Activated CD4-positive, alpha-beta T cell treated with anti-CD3 and anti-CD28 coated beads for 36 hours (primary cell): ENCODE results near the gene HSPB1. TPM values are rescaled to one million over a fixed set of nuclear protein-coding genes. Genes with fewer than 3 reads are reported as not detected.
"Not testable (repeated sequence)": the region's sequence is repeated elsewhere in the genome, so short reads cannot be mapped to it uniquely, and the experiment has no call there.

ENCODE experiments used
- ATAC-seq: fragments of 200-7000 bp; cut with Tn5 transposase; one replicate; pipeline ENCODE4 v1.10.0; 2021; ENCODE audit warnings: mild to moderate bottlenecking, moderate library complexity
- CTCF ChIA-PET: fragments of 350-600 bp; sonication (Branson Sonifier 250); formaldehyde crosslinking; loops from one replicate; lab custom pipeline; 2021; ENCODE audit warnings: antibody characterized with exemption; lab: Charles Lee
- POLR2A ChIA-PET: fragments of 350-600 bp; sonication (Branson Sonifier 250); formaldehyde crosslinking; loops from one replicate; lab custom pipeline; 2021; ENCODE audit warnings: antibody characterized with exemption, inconsistent platforms; lab: Charles Lee
- DNase-seq: peaks from one replicate; pipeline ENCODE4 v3.0.0-alpha.2; 2020
- H3K27ac Mint-ChIP-seq: one replicate; pipeline ENCODE4 v1.8.0; 2021; ENCODE audit warnings: mixed read lengths
- H3K27me3 Mint-ChIP-seq: one replicate; pipeline ENCODE4 v1.8.0; 2021; ENCODE audit warnings: mixed read lengths
- H3K36me3 Mint-ChIP-seq: one replicate; pipeline ENCODE4 v1.8.0; 2021; ENCODE audit warnings: low read depth, mixed read lengths
- H3K4me1 Mint-ChIP-seq: one replicate; pipeline ENCODE4 v1.8.0; 2021; ENCODE audit warnings: mixed read lengths
- H3K4me3 Mint-ChIP-seq: one replicate; pipeline ENCODE4 v1.8.0; 2021; ENCODE audit warnings: mild to moderate bottlenecking, moderate library complexity, mixed read lengths
- H3K9me3 Mint-ChIP-seq: one replicate; pipeline ENCODE4 v1.8.0; 2021; ENCODE audit warnings: low read depth, mixed read lengths
- intact Hi-C, 2 experiments: fragments of 100-400 bp; cut with DNase I in 1 of 2; cut with micrococcal nuclease in 1 of 2; formaldehyde crosslinking; loops; one replicate each; pipeline versions ENCODE4 v1.14.2 to v1.15.1; 2022 to 2024; cut with DNase I, micrococcal nuclease
- total RNA-seq, 2 experiments: library from RNA; stranded (reverse); gene quantifications; one replicate each; pipeline ENCODE4 v1.2.3, GENCODE V29; 2021

HSPB1 gene
- total RNA-seq, 2 experiments from 2014 or later = 71.1 to 127 TPM

DNA sequence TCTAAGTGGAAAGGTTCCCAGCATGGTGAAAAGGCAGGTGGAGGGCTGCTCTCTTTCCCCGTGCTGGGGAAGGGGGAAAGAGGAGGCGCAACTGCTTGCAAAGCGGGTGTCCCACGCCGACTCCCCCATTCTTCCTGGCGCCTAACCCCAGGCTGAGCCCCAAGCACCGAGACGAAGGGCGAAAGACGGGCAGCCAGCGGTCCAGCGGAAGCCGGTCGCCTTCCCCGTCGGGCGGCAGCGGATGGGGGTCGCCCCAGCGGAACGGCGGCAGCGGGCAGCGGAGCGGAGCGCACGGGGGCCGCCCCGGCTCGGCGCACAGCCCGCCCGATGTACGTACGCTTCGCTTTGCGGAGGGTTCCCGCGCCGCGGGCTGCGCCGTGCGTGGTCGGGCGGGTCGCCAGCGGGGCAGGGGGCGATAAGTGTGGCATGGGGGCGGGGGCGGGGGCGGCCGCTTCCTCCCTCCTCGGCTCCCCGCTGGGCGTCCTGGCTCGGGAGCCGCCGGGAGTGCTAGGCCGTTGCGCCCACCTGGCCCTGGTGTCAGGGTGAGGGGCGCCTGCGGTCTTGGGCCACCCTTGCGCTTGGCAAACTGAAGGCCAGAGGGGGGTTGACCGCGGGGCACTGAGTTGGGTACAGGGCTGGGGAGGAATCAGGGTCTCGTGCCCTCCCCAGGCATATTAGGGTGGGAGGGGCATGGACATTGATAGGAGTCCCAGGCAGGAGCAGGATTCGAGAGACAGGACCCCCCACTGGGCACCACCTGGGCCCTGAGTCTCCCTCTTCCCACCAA, 35.2 kb upstream of the HSPB1 start:
- peaks cover 21% of the 10 kb centered on the region for H3K27me3 Mint-ChIP-seq
- no peaks in the 10 kb centered on the region for H3K36me3 Mint-ChIP-seq
- CTCF ChIA-PET = no interaction called here
- no peak overlapping the region for H3K4me3 Mint-ChIP-seq
- ATAC-seq (no peak), DNase-seq (peak; percentile 36)
- POLR2A ChIA-PET = no interaction called here
- H3K27ac Mint-ChIP-seq = no peak overlapping the region
- peaks cover 5% of the 10 kb centered on the region for H3K4me1 Mint-ChIP-seq
- H3K9me3 Mint-ChIP-seq = no peaks in the 10 kb centered on the region
- intact Hi-C loops = no loop called here

GRCh38 chr7:76267894-76268183, 34.6 kb upstream of the HSPB1 start:
- H3K27ac Mint-ChIP-seq = no peak overlapping the region
- no peak overlapping the region for H3K4me3 Mint-ChIP-seq
- no peak for ATAC-seq

GRCh38 chr7:76268376-76268775, 34.1 kb upstream of the HSPB1 start:
- H3K27me3 Mint-ChIP-seq = peaks cover 18% of the 10 kb centered on the region
- POLR2A ChIA-PET = no interaction called here
- CTCF ChIA-PET = interaction anchor here (0.6 to 1.4 kb wide), 4 partner anchors 34 to 256 kb away, joined by 3 to 5 read pairs (median 3); partner anchors contain the start of gene HSPB1
- no peak overlapping the region for H3K27ac Mint-ChIP-seq
- ATAC-seq = no peak
- peaks cover 13% of the 10 kb centered on the region for H3K4me1 Mint-ChIP-seq
- H3K36me3 Mint-ChIP-seq = no peaks in the 10 kb centered on the region
- no peak overlapping the region for H3K4me3 Mint-ChIP-seq
- no peak for DNase-seq
- H3K9me3 Mint-ChIP-seq = no peaks in the 10 kb centered on the region
- intact Hi-C loops = no loop called here

More at GRCh38 chr7:76267894-76268183, 34.6 kb upstream of the HSPB1 start:
- POLR2A ChIA-PET = no interaction called here
- Mint-ChIP-seq H3K9me3 (no peaks in the 10 kb centered on the region), H3K4me1 (peaks cover 8% of the 10 kb centered on the region), H3K36me3 (no peaks in the 10 kb centered on the region), H3K27me3 (peaks cover 21% of the 10 kb centered on the region)
- no peak for DNase-seq
- intact Hi-C loops = no loop called here
- CTCF ChIA-PET = interaction anchor here (1.4 kb wide), 1 partner anchor 46 kb away, joined by 5 read pairs; no protein-coding TSS in a partner anchor

DNA sequence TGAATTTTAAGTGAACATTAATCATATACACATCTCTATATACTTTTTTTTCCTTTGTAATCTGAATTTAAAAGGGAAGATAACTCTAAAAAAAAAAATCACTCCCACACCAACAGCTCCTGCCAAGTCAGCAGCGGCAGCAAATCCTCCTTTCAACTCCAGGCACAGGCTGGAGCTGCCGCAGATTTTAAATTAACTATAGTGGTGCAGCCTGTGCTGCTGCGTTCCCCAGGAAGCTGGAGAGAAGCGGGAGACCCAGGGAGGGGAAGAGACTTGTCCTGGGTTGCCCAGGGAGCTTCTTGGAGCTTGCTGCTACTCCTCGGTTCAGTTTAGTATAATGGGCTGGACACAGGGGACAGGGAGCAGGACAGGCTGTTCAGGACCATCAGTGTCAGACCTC, 32.6 kb upstream of the HSPB1 start:
- CTCF ChIA-PET = interaction anchor here (0.7 to 1.7 kb wide), 4 partner anchors 8 to 612 kb away, joined by 3 to 11 read pairs (median 4); no protein-coding TSS in a partner anchor
- no peak for DNase-seq
- Mint-ChIP-seq H3K27ac (no peak overlapping the region), H3K4me1 (peaks cover 20% of the 10 kb centered on the region), H3K9me3 (no peaks in the 10 kb centered on the region), H3K4me3 (no peak overlapping the region), H3K36me3 (no peaks in the 10 kb centered on the region), H3K27me3 (peaks cover 22% of the 10 kb centered on the region)
- intact Hi-C loops = loop anchor here in 1 of 2 experiments (5.0 kb wide), 1 partner anchor 42 kb away; no protein-coding TSS in a partner anchor
- no peak for ATAC-seq
- POLR2A ChIA-PET = no interaction called here

DNA sequence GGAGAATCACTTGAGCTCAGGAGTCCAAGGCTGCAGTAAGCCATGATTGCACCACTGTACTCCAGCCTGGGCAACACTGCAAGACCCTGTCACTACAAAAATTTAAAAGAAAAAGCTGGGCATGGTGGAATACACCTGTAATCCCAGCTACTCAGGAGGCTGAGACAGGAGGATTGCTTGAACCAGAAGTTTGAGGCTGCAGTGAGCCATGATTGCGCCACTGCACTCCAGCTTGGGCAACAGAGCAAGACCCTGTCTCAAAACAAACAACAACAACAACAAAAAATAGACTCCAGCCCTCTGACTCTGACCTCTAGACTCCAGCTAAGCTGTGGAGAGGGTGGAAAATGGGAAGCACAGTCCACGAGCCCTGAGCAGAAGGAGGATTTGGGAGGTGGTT, 31.1 kb upstream of the HSPB1 start:
- Mint-ChIP-seq H3K4me1 (peaks cover 20% of the 10 kb centered on the region), H3K27me3 (peaks cover 21% of the 10 kb centered on the region)
- CTCF ChIA-PET = interaction anchor here (0.5 to 1.7 kb wide), 4 partner anchors 9 to 93 kb away, joined by 3 to 11 read pairs (median 6); no protein-coding TSS in a partner anchor
- H3K9me3 Mint-ChIP-seq, H3K27ac Mint-ChIP-seq, DNase-seq, H3K4me3 Mint-ChIP-seq, ATAC-seq, POLR2A ChIA-PET, H3K36me3 Mint-ChIP-seq: not testable (repeated sequence)
- intact Hi-C loops = loop anchor here in 1 of 2 experiments (5.0 kb wide), 1 partner anchor 41 kb away; no protein-coding TSS in a partner anchor

DNA sequence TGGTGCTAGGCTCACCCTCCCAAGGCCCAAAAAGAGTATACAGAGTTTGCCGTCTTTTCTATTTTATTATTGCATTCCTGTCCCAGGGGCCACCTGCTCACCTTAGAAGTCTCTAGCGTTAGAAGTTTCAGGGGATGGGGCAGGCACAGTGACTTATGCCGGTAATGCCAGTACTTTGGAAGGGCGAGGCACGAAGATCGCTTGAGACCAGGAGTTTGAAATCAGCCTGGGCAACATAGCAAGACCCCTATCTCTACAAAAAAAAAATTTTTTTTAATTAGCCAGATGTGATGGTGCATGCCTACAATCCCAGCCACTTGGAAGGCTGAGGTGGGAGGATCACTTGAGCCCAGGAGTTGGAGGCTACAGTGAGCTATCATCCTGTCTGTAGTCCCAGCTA, 30.3 kb upstream of the HSPB1 start:
- Mint-ChIP-seq H3K4me3 (no peak overlapping the region), H3K4me1 (peaks cover 20% of the 10 kb centered on the region), H3K27ac (no peak overlapping the region), H3K36me3 (no peaks in the 10 kb centered on the region), H3K27me3 (peaks cover 21% of the 10 kb centered on the region), H3K9me3 (no peaks in the 10 kb centered on the region)
- DNase-seq = no peak
- CTCF ChIA-PET = interaction anchor here (0.5 kb wide), 1 partner anchor 91 kb away, joined by 3 read pairs; no protein-coding TSS in a partner anchor
- POLR2A ChIA-PET = no interaction called here
- ATAC-seq = no peak
- intact Hi-C loops = loop anchor here in 1 of 2 experiments (5.0 kb wide), 1 partner anchor 40 kb away; no protein-coding TSS in a partner anchor

DNA sequence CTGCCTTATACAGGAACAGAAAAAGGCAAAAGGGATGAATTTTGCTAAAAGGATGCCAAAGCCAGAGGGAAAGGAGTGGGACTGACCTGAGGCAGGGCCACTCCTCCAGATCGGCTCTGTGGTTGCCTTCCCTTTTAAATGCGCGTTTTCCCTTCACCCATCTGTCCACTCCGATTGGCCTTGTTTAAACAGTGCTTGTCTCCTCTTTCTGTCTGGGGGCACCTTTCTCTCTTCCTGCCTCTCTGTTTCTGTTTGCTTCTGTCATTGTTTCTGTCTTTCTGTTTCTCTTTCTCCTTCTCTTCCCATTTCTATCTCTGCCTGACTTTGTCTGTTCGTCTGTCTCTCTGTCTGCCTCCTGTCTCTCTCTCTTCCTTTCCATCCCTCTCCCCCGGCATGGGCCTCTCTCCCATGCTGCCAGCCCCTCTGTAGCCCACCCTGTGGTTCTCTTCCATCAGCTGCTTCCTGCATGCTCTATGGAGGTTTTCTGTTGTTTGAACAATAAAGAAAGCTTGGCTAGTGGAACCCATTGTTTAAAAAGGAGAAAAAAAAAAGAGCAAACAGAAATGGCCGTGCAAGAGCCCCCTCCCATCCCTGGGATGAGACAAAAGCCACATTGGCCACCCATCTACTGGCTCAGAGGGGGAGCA, 29.5 kb upstream of the HSPB1 start:
- intact Hi-C loops = loop anchor here in 1 of 2 experiments (5.0 kb wide), 1 partner anchor 39 kb away; no protein-coding TSS in a partner anchor
- H3K4me3 Mint-ChIP-seq = peak overlapping the region; percentile 4
- DNase-seq (no peak), ATAC-seq (peak; percentile 60)
- H3K27ac Mint-ChIP-seq = peak overlapping the region; percentile 22
- POLR2A ChIA-PET = no interaction called here
- H3K9me3 Mint-ChIP-seq = no peaks in the 10 kb centered on the region
- H3K36me3 Mint-ChIP-seq = no peaks in the 10 kb centered on the region
- CTCF ChIA-PET = interaction anchor here (0.8 to 2.0 kb wide), 3 partner anchors 10 to 41 kb away, joined by 3 to 7 read pairs (median 7); no protein-coding TSS in a partner anchor
- H3K4me1 Mint-ChIP-seq = peaks cover 19% of the 10 kb centered on the region
- H3K27me3 Mint-ChIP-seq = peaks cover 16% of the 10 kb centered on the region

DNA sequence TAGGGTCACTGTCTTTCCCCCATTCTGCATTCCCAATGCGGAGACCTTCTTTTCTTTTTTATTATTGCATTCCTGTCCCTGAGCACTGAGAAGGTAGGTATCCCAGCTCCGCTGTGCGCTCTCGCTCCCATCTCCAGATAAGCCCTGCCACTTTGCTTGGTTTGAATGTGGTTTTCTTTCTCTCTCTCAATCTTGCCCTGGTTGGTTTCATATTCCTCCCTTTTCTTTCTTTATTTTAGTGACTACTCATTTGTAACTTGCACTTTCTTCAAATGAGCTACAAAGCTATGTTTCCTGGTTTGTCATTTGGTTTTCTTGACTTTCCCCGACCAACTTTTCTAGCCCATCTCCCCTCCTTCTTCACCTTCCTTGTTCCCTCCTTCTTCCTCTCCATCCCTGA, 29.0 kb upstream of the HSPB1 start:
- Mint-ChIP-seq H3K4me1 (peaks cover 17% of the 10 kb centered on the region), H3K27me3 (peaks cover 13% of the 10 kb centered on the region), H3K27ac (peak overlapping the region; percentile 8), H3K4me3 (no peak overlapping the region), H3K9me3 (no peaks in the 10 kb centered on the region), H3K36me3 (no peaks in the 10 kb centered on the region)
- POLR2A ChIA-PET = no interaction called here
- intact Hi-C loops = loop anchor here in 1 of 2 experiments (5.0 kb wide), 1 partner anchor 39 kb away; no protein-coding TSS in a partner anchor
- ATAC-seq = peak; percentile 55
- CTCF ChIA-PET = interaction anchor here (0.8 to 2.0 kb wide), 5 partner anchors 11 to 95 kb away, joined by 3 to 7 read pairs (median 6); no protein-coding TSS in a partner anchor
- DNase-seq = no peak

DNA sequence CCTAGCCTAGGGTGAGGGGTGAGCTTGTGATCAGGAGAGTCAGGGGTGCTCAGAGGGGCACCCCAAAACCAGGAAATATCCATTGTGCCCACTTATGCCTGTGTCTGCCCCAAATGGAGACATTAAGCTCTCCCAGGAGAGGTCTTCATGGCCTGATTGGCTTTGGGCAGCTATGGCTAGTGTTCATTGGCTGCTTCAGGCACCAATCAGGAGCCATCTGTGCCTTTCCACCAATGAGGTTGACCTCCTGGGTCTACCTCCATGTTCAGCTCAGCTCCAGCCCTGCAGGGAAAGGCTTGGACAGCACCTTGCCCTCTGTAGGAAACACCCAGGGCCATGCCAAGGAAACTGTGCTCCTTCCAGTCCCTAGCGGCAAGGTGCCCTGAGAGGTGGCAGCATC, 23.9 kb upstream of the HSPB1 start:
- POLR2A ChIA-PET = interaction anchor here (0.6 kb wide), 1 partner anchor 101 kb away, joined by 6 read pairs; no protein-coding TSS in a partner anchor
- no peak for DNase-seq
- Mint-ChIP-seq H3K27me3 (peaks cover 30% of the 10 kb centered on the region), H3K4me3 (no peak overlapping the region), H3K27ac (no peak overlapping the region), H3K4me1 (peaks cover 17% of the 10 kb centered on the region), H3K9me3 (no peaks in the 10 kb centered on the region), H3K36me3 (no peaks in the 10 kb centered on the region)
- ATAC-seq = peak; percentile 57
- intact Hi-C loops = no loop called here
- CTCF ChIA-PET = interaction anchor here (2.0 to 2.6 kb wide), 2 partner anchors 13 to 15 kb away, joined by 7 to 9 read pairs; no protein-coding TSS in a partner anchor

DNA sequence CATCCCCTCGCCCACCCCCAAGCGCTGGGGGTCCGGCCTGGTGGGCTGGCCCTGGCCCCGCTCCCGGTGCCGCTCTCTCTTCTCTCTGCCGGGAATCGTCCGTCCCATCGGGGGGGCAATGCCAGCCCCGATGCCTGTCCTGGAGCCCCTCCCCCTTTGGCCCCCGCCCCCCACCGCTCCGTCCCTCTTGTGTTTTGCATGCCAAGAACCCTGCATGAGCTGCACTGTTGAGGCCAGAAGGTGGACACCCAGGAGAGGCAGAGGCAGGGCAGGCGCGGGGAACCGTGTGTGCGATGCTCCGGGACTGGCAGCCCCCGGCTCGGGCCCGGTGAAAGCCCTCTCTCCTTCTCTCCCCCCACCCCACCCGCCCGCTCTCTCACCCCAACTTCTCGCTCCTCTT, 22.1 kb upstream of the HSPB1 start:
- intact Hi-C loops = no loop called here
- H3K27me3 Mint-ChIP-seq = peaks cover 37% of the 10 kb centered on the region

DNA sequence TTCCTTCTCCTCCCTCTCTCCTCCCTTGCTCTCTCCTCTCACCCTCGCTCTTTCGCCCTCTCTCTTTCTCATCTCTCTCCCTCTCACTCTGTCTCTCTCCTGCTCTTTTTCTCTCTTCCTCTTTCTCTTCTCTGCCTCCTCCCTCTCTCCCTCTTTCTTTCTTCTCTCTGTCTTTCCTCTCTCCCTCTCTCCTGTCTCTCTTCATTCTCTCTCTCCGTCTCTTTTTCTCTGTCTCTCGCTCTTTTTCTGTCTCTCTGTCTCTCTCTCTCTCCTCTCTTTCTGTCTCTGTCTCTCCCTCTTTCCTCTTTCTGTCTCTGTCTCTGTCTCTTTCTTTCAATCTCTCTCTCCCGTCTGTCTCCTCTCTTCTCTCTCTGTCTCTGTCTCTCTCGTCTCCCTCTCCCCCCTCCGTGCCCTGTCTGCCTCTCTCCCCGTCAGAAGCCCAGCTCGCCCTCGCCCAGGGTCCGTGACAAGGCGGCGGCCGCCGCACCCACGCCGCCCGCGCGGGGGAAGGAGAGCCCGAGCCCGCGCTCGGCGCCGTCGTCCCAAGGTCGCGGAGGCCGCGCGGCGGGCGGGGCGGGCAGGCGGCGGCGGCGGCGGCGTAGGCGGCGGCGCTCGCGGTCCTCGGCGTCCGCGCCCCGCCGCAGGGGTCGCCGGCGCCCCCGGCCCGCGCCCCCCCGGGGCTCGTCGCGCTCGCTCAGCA, 21.3 kb upstream of the HSPB1 start:
- no peaks in the 10 kb centered on the region for H3K9me3 Mint-ChIP-seq
- H3K4me1 Mint-ChIP-seq = peaks cover 11% of the 10 kb centered on the region
- no peak for DNase-seq
- peak overlapping the region; percentile 58 for H3K4me3 Mint-ChIP-seq
- ChIA-PET POLR2A (no interaction called here), CTCF (interaction anchor here (0.7 to 1.5 kb wide), 3 partner anchors 10 to 33 kb away, joined by 3 to 7 read pairs (median 4); no protein-coding TSS in a partner anchor)
- H3K27ac Mint-ChIP-seq = no peak overlapping the region
- intact Hi-C loops = no loop called here
- no peaks in the 10 kb centered on the region for H3K36me3 Mint-ChIP-seq
- peak; percentile 14 for ATAC-seq
- H3K27me3 Mint-ChIP-seq = peaks cover 35% of the 10 kb centered on the region

More for the DNA sequence above, 22.1 kb upstream of the HSPB1 start:
- H3K36me3 Mint-ChIP-seq = no peaks in the 10 kb centered on the region
- POLR2A ChIA-PET = no interaction called here
- H3K4me3 Mint-ChIP-seq = no peak overlapping the region
- no peak for DNase-seq
- CTCF ChIA-PET = no interaction called here
- H3K9me3 Mint-ChIP-seq = no peaks in the 10 kb centered on the region
- no peak for ATAC-seq
- peaks cover 11% of the 10 kb centered on the region for H3K4me1 Mint-ChIP-seq
- H3K27ac Mint-ChIP-seq = no peak overlapping the region
